Measurements from ENCODE around the gene SPOCK2. TPM values are rescaled to one million over a fixed set of nuclear protein-coding genes. Genes with fewer than 3 reads are reported as not detected.

Gene SPOCK2
- total RNA-seq, 1 donor from 2014 or later = 139 TPM

GRCh38 chr10:72082856-72083789 is 5.2 kb downstream of the SPOCK2 start:
- intact Hi-C loops (cut with micrococcal nuclease) = loop anchor here (10.0 kb wide), 3 partner anchors 308 to 1082 kb away; partner anchors contain the start of genes ECD, FAM149B1 and VSIR
- Mint-ChIP-seq H3K4me3 (peak overlapping the region; percentile 82), H3K4me1 (ENCODE audit: low read depth) (peaks cover 65% of the 10 kb centered on the region), H3K27ac (peak overlapping the region; percentile 69), H3K27me3 (ENCODE audit: insufficient read depth) (no peaks in the 10 kb centered on the region), H3K9me3 (no peaks in the 10 kb centered on the region), H3K36me3 (ENCODE audit: low read depth) (peaks cover 23% of the 10 kb centered on the region)
- DNase-seq (ENCODE audit: low spot score) = no peak

GRCh38 chr10:72081772-72082590 is 6.4 kb downstream of the SPOCK2 start:
- Mint-ChIP-seq H3K9me3 (no peaks in the 10 kb centered on the region), H3K27ac (peak overlapping the region; percentile 31), H3K4me1 (ENCODE audit: low read depth) (peaks cover 74% of the 10 kb centered on the region), H3K36me3 (ENCODE audit: low read depth) (peaks cover 24% of the 10 kb centered on the region), H3K4me3 (no peak overlapping the region), H3K27me3 (ENCODE audit: insufficient read depth) (no peaks in the 10 kb centered on the region)
- DNase-seq (ENCODE audit: low spot score) = no peak
- intact Hi-C loops (cut with micrococcal nuclease) = loop anchor here (10.0 kb wide), 3 partner anchors 307 to 1083 kb away; partner anchors contain the start of genes ECD, FAM149B1 and VSIR

- peak overlapping the region; percentile 31 for H3K27ac Mint-ChIP-seq
- H3K27me3 Mint-ChIP-seq (ENCODE audit: insufficient read depth) = no peaks in the 10 kb centered on the region
- peak overlapping the region; percentile 10 for H3K4me3 Mint-ChIP-seq
- no peak for DNase-seq (ENCODE audit: low spot score)
- intact Hi-C loops (cut with micrococcal nuclease) = loop anchor here (10.0 kb wide), 3 partner anchors 306 to 1084 kb away; partner anchors contain the start of genes ECD, FAM149B1 and VSIR
- no peaks in the 10 kb centered on the region for H3K9me3 Mint-ChIP-seq
- H3K4me1 Mint-ChIP-seq (ENCODE audit: low read depth) = peaks cover 79% of the 10 kb centered on the region
- peaks cover 24% of the 10 kb centered on the region for H3K36me3 Mint-ChIP-seq (ENCODE audit: low read depth)
Measured at GRCh38 chr10:72081210-72081609, 7.1 kb downstream of the SPOCK2 start.

- DNase-seq (ENCODE audit: low spot score) = no peak
- H3K27ac Mint-ChIP-seq = peak overlapping the region; percentile 52
- H3K4me1 Mint-ChIP-seq (ENCODE audit: low read depth) = peaks cover 79% of the 10 kb centered on the region
- H3K4me3 Mint-ChIP-seq = no peak overlapping the region
- peaks cover 21% of the 10 kb centered on the region for H3K36me3 Mint-ChIP-seq (ENCODE audit: low read depth)
- intact Hi-C loops (cut with micrococcal nuclease) = loop anchor here (10.0 kb wide), 3 partner anchors 306 to 1084 kb away; partner anchors contain the start of genes ECD, FAM149B1 and VSIR
- H3K9me3 Mint-ChIP-seq = no peaks in the 10 kb centered on the region
- H3K27me3 Mint-ChIP-seq (ENCODE audit: insufficient read depth) = no peaks in the 10 kb centered on the region
Measured at GRCh38 chr10:72080042-72080975, 8.0 kb downstream of the SPOCK2 start.

- Mint-ChIP-seq H3K27me3 (ENCODE audit: insufficient read depth) (no peaks in the 10 kb centered on the region), H3K4me3 (no peak overlapping the region), H3K9me3 (no peaks in the 10 kb centered on the region), H3K27ac (peak overlapping the region; percentile 74), H3K4me1 (ENCODE audit: low read depth) (peaks cover 72% of the 10 kb centered on the region), H3K36me3 (ENCODE audit: low read depth) (peaks cover 15% of the 10 kb centered on the region)
- no peak for DNase-seq (ENCODE audit: low spot score)
- intact Hi-C loops (cut with micrococcal nuclease) = loop anchor here (10.0 kb wide), 1 partner anchor 1675 kb away; the partner anchor contains the start of gene EIF4EBP2
Measured at GRCh38 chr10:72079356-72079755, 9.0 kb downstream of the SPOCK2 start.

- peaks cover 17% of the 10 kb centered on the region for H3K36me3 Mint-ChIP-seq (ENCODE audit: low read depth)
- H3K27me3 Mint-ChIP-seq (ENCODE audit: insufficient read depth) = no peaks in the 10 kb centered on the region
- H3K27ac Mint-ChIP-seq = peak overlapping the region; percentile 75
- DNase-seq (ENCODE audit: low spot score) = no peak
- H3K4me3 Mint-ChIP-seq = peak overlapping the region; percentile 49
- intact Hi-C loops (cut with micrococcal nuclease) = loop anchor here (10.0 kb wide), 1 partner anchor 1673 kb away; the partner anchor contains the start of gene EIF4EBP2
- peaks cover 60% of the 10 kb centered on the region for H3K4me1 Mint-ChIP-seq (ENCODE audit: low read depth)
- no peaks in the 10 kb centered on the region for H3K9me3 Mint-ChIP-seq
Measured at GRCh38 chr10:72077275-72077990, 10.9 kb downstream of the SPOCK2 start.

- no peaks in the 10 kb centered on the region for H3K9me3 Mint-ChIP-seq
- H3K27me3 Mint-ChIP-seq (ENCODE audit: insufficient read depth) = no peaks in the 10 kb centered on the region
- intact Hi-C loops (cut with micrococcal nuclease) = loop anchor here (10.0 kb wide), 1 partner anchor 1672 kb away; the partner anchor contains the start of gene EIF4EBP2
- peaks cover 20% of the 10 kb centered on the region for H3K36me3 Mint-ChIP-seq (ENCODE audit: low read depth)
- peak overlapping the region; percentile 72 for H3K27ac Mint-ChIP-seq
- DNase-seq (ENCODE audit: low spot score) = no peak
- peaks cover 61% of the 10 kb centered on the region for H3K4me1 Mint-ChIP-seq (ENCODE audit: low read depth)
- no peak overlapping the region for H3K4me3 Mint-ChIP-seq
Measured at GRCh38 chr10:72076756-72077155, 11.6 kb downstream of the SPOCK2 start.

GRCh38 chr10:72075376-72076115 is 12.8 kb downstream of the SPOCK2 start:
- Mint-ChIP-seq H3K36me3 (ENCODE audit: low read depth) (peaks cover 30% of the 10 kb centered on the region), H3K4me1 (ENCODE audit: low read depth) (peaks cover 58% of the 10 kb centered on the region), H3K27ac (peak overlapping the region; percentile 63), H3K4me3 (no peak overlapping the region), H3K27me3 (ENCODE audit: insufficient read depth) (no peaks in the 10 kb centered on the region), H3K9me3 (no peaks in the 10 kb centered on the region)
- intact Hi-C loops (cut with micrococcal nuclease) = loop anchor here (10.0 kb wide), 1 partner anchor 1671 kb away; the partner anchor contains the start of gene EIF4EBP2
- no peak for DNase-seq (ENCODE audit: low spot score)

GRCh38 chr10:72074574-72075375 is 13.6 kb downstream of the SPOCK2 start:
- H3K36me3 Mint-ChIP-seq (ENCODE audit: low read depth) = peaks cover 34% of the 10 kb centered on the region

More at GRCh38 chr10:72074574-72075375, 13.6 kb downstream of the SPOCK2 start:
- H3K27ac Mint-ChIP-seq = peak overlapping the region; percentile 61
- H3K4me1 Mint-ChIP-seq (ENCODE audit: low read depth) = peaks cover 52% of the 10 kb centered on the region
- H3K27me3 Mint-ChIP-seq (ENCODE audit: insufficient read depth) = no peaks in the 10 kb centered on the region
- no peaks in the 10 kb centered on the region for H3K9me3 Mint-ChIP-seq
- no peak for DNase-seq (ENCODE audit: low spot score)
- intact Hi-C loops (cut with micrococcal nuclease) = loop anchor here (10.0 kb wide), 1 partner anchor 1670 kb away; the partner anchor contains the start of gene EIF4EBP2
- H3K4me3 Mint-ChIP-seq = no peak overlapping the region

Measured in activated T-helper 1 cell treated with anti-CD3 and anti-CD28 coated beads, Interleukin-12 subunit alpha, Interleukin-12 subunit beta, Interleukin-2, Interleukin-4 antibody, amounts not matched to agents 30 ng/mL and 10 ng/mL and 1 ng/mL, durations not matched to agents 14 hours and 24 hours and 36 hours (primary cell).